ENCODE results near the gene OBSCN. TPM values are rescaled to one million over a fixed set of nuclear protein-coding genes. Genes with fewer than 3 reads are reported as not detected.

OBSCN gene
- total RNA-seq, 1 experiment from 2014 or later: 10.5 TPM

- Histone ChIP-seq H3K4me3 (ENCODE audit: low read depth in 2 of 2, low read length in 2 of 2) (no peak overlapping the region), H3K36me3 (ENCODE audit: control insufficient read depth, insufficient read depth, low read length) (peaks cover 3% of the 10 kb centered on the region; the same call in 1 of the 2 replicates), H3K4me1 (ENCODE audit: control insufficient read depth, insufficient read depth, low read length) (peaks cover 14% of the 10 kb centered on the region), H3K27me3 (ENCODE audit: control insufficient read depth, insufficient read depth, low read length) (no peaks in the 10 kb centered on the region), H3K9me3 (ENCODE audit: control insufficient read depth, insufficient read depth, low read depth, low read length) (no peaks in the 10 kb centered on the region), H3K27ac (ENCODE audit: low read length) (no peak overlapping the region)
- no peak for ATAC-seq
- POLR2A ChIA-PET: interaction anchor here (0.6 kb wide), 1 partner anchor 1284 kb away, joined by 3 read pairs; no protein-coding TSS in a partner anchor
- in situ Hi-C loops (cut with HindIII; ENCODE audit: low pct_unique_long_range_greater_than_20kb, low sequenced_read_pairs) (no loop called here), intact Hi-C loops (cut with micrococcal nuclease; ENCODE audit: unreplicated experiment) (no loop called here)
- BruUV-seq (replicated peaks): no TSS peak
- CTCF ChIA-PET: interaction anchor here (0.7 kb wide), 1 partner anchor 15 kb away, joined by 4 read pairs; no protein-coding TSS in a partner anchor
- DNase-seq (ENCODE audit: low read depth, low spot score): no peak
- TF ChIP-seq SIN3A (IDR thresholded peaks at IDR 0.05; ENCODE audit: borderline replicate concordance, insufficient read depth, low read depth, low read length): no peak
- no peak for TF ChIP-seq POLR2AphosphoS5 (IDR thresholded peaks at IDR 0.05; ENCODE audit: low read depth, low read length)
- no peak for TF ChIP-seq TCF7L2 (IDR thresholded peaks at IDR 0.05; ENCODE audit: low read depth, low read length)
- no peak for TF ChIP-seq CTCF (IDR thresholded peaks at IDR 0.05)
- TF ChIP-seq REST (IDR thresholded peaks at IDR 0.05; ENCODE audit: insufficient read depth in 1 of 2, low read depth in 2 of 2, low read length in 1 of 2): no peak
Observed at GRCh38 chr1:228394571-228395394, 186.9 kb downstream of the OBSCN start.

- POLR2A ChIA-PET: no interaction called here
- no TSS peak for BruUV-seq (replicated peaks)
- no peaks in the 10 kb centered on the region for H3K9me3 ChIP-seq (ENCODE audit: control insufficient read depth, insufficient read depth, low read depth, low read length)
- CTCF ChIA-PET: no interaction called here
- intact Hi-C loops (cut with micrococcal nuclease; ENCODE audit: unreplicated experiment): no loop called here
- no peak overlapping the region for H3K27ac ChIP-seq (ENCODE audit: low read length)
- peaks cover 3% of the 10 kb centered on the region; the same call in 1 of the 2 replicates for H3K36me3 ChIP-seq (ENCODE audit: control insufficient read depth, insufficient read depth, low read length)
- H3K27me3 ChIP-seq (ENCODE audit: control insufficient read depth, insufficient read depth, low read length): no peaks in the 10 kb centered on the region
- DNase-seq (ENCODE audit: low read depth, low spot score) (no peak), ATAC-seq (no peak)
- no peak overlapping the region for H3K4me3 ChIP-seq (ENCODE audit: low read depth in 2 of 2, low read length in 2 of 2)
- in situ Hi-C loops (cut with HindIII; ENCODE audit: low pct_unique_long_range_greater_than_20kb, low sequenced_read_pairs): no loop called here
- peaks cover 11% of the 10 kb centered on the region for H3K4me1 ChIP-seq (ENCODE audit: control insufficient read depth, insufficient read depth, low read length)
- TF ChIP-seq TCF7L2 (IDR thresholded peaks at IDR 0.05; ENCODE audit: low read depth, low read length): no peak
- no peak for TF ChIP-seq CTCF (IDR thresholded peaks at IDR 0.05)
- TF ChIP-seq SIN3A (IDR thresholded peaks at IDR 0.05; ENCODE audit: borderline replicate concordance, insufficient read depth, low read depth, low read length): no peak
- TF ChIP-seq REST (IDR thresholded peaks at IDR 0.05; ENCODE audit: insufficient read depth in 1 of 2, low read depth in 2 of 2, low read length in 1 of 2): no peak
- TF ChIP-seq POLR2AphosphoS5 (IDR thresholded peaks at IDR 0.05; ENCODE audit: low read depth, low read length): no peak
Observed at GRCh38 chr1:228396770-228397662, 189.2 kb downstream of the OBSCN start.
